ENCODE results near the gene MARF1.
"Not testable (repeated sequence)": the region's sequence is repeated elsewhere in the genome, so short reads cannot be mapped to it uniquely, and the experiment has no call there.

MARF1 gene

GRCh38 chr16:15653227-15653626 lies 10.3 kb upstream of the MARF1 start:
- no peak for DNase-seq (ENCODE audit: low spot score)

- DNase-seq (ENCODE audit: low spot score), result no peak
Observed at GRCh38 chr16:15652293-15653001, 9.5 kb upstream of the MARF1 start.

GRCh38 chr16:15650698-15651171 lies 7.8 kb upstream of the MARF1 start:
- peak; percentile 51 for DNase-seq (ENCODE audit: low spot score)

GRCh38 chr16:15650019-15650697 lies 7.2 kb upstream of the MARF1 start, which contains the start of gene NDE1:
TSS of gene NDE1 (plus strand) at chr16:15650245. CDS start at chr16:15664779, 14,534 bp downstream.
- DNase-seq (ENCODE audit: low spot score), result peak; percentile 89

- peak; percentile 17 for DNase-seq (ENCODE audit: low spot score)
Observed at GRCh38 chr16:15649727-15650018, 6.7 kb upstream of the MARF1 start.

- not testable (repeated sequence) for DNase-seq (ENCODE audit: low spot score)
Observed at GRCh38 chr16:15649311-15649710, 6.4 kb upstream of the MARF1 start.

- DNase-seq (ENCODE audit: low spot score), result no peak
Observed at GRCh38 chr16:15648135-15648730, 5.3 kb upstream of the MARF1 start.

GRCh38 chr16:15647294-15648014 lies 4.5 kb upstream of the MARF1 start:
- DNase-seq (ENCODE audit: low spot score), result no peak

- not testable (repeated sequence) for DNase-seq (ENCODE audit: low spot score)
Observed at GRCh38 chr16:15646557-15647293, 3.8 kb upstream of the MARF1 start.

- peak; percentile 31 for DNase-seq (ENCODE audit: low spot score)
Observed at GRCh38 chr16:15644962-15645465, 2.1 kb upstream of the MARF1 start.

- DNase-seq (ENCODE audit: low spot score), result no peak
Observed at GRCh38 chr16:15644267-15644961, 1.5 kb upstream of the MARF1 start.

- no peak for DNase-seq (ENCODE audit: low spot score)
Observed at GRCh38 chr16:15643946-15644250, 944 bp upstream of the MARF1 start.

- DNase-seq (ENCODE audit: low spot score), result peak; percentile 98
Observed at GRCh38 chr16:15642557-15643047, 352 bp downstream of the MARF1 start.

GRCh38 chr16:15641753-15642556 lies 999 bp downstream of the MARF1 start:
- peak; percentile 64 for DNase-seq (ENCODE audit: low spot score)

- DNase-seq (ENCODE audit: low spot score), result peak; percentile 46
Observed at GRCh38 chr16:15640966-15641365, 2.0 kb downstream of the MARF1 start.

- peak; percentile 79 for DNase-seq (ENCODE audit: low spot score)
Observed at GRCh38 chr16:15639061-15639568, 3.8 kb downstream of the MARF1 start.

GRCh38 chr16:15636392-15636873 lies 6.5 kb downstream of the MARF1 start:
- peak; percentile 56 for DNase-seq (ENCODE audit: low spot score)

GRCh38 chr16:15635926-15636325 lies 7.0 kb downstream of the MARF1 start:
- no peak for DNase-seq (ENCODE audit: low spot score)

- no peak for DNase-seq (ENCODE audit: low spot score)
Observed at GRCh38 chr16:15631730-15632409, 11.1 kb downstream of the MARF1 start.

All from NAMALWA (cell line).